Suppressor macrophage treated with lipopolysaccharide for 1 hour (primary cell): ENCODE data around the gene LYZ.

Experiments used
- DNase-seq, 3 donors: peaks; one replicate each; pipeline ENCODE4 v3.0.0-alpha.2; 2020 to 2022

LYZ gene

GRCh38 chr12:69389831-69390230 lies 41.6 kb downstream of the LYZ start:
- no peak for DNase-seq

GRCh38 chr12:69392179-69392928 lies 44.2 kb downstream of the LYZ start:
- DNase-seq, result peak; percentile 18 to 52 (median 33)

GRCh38 chr12:69396041-69396440 lies 47.9 kb downstream of the LYZ start:
- DNase-seq, result no peak

GRCh38 chr12:69396963-69397362 lies 48.8 kb downstream of the LYZ start:
- DNase-seq, result no peak

GRCh38 chr12:69397978-69398377 lies 49.8 kb downstream of the LYZ start:
- no peak for DNase-seq

GRCh38 chr12:69401940-69402339 lies 53.8 kb downstream of the LYZ start:
- no peak for DNase-seq
